Keratinocyte (primary cell): ENCODE data around the gene OSBPL1A. TPM values are rescaled to one million over a fixed set of nuclear protein-coding genes. Genes with fewer than 3 reads are reported as not detected.

Experiments used
- DNase-seq: peaks from one replicate; pipeline ENCODE4 v3.0.0-alpha.2; 2011; ENCODE audit warnings: low read depth, missing footprints, low spot score
- FAIRE-seq: peaks from 2 replicates; lab custom pipeline; 2011; peaks lifted over from hg19 to GRCh38; lab: Jason Lieb, UNC
- H2AFZ ChIP-seq: 2 replicates; pipeline ENCODE4 v1.6.0; 2012; ENCODE audit warnings: low read length, control low read depth, inconsistent platforms; ENCODE audit not compliant: control insufficient read depth
- H3K27ac ChIP-seq: 2 replicates; pipeline ENCODE4 v1.5.1; 2011; ENCODE audit warnings: low read length; ENCODE audit not compliant: control insufficient read depth, insufficient read depth
- H3K27me3 ChIP-seq: 3 replicates; pipeline ENCODE4 v1.6.0; 2011; ENCODE audit warnings: low read length; ENCODE audit not compliant: control insufficient read depth, insufficient read depth; ENCODE audit errors: extremely low read depth
- H3K36me3 ChIP-seq, 2 experiments: 2 replicates in 1 of 2; 3 replicates in 1 of 2; pipeline ENCODE4 v1.5.1; 2011; ENCODE audit warnings: low read length in 2 of 2, mild to moderate bottlenecking in 1 of 2; ENCODE audit not compliant: control insufficient read depth in 2 of 2, insufficient read depth in 2 of 2; ENCODE audit errors: extremely low read depth in 1 of 2
- H3K4me1 ChIP-seq: 3 replicates; pipeline ENCODE4 v1.5.1; 2011; ENCODE audit warnings: low read length; ENCODE audit not compliant: control insufficient read depth, insufficient read depth; ENCODE audit errors: extremely low read depth
- H3K4me2 ChIP-seq: 3 replicates; pipeline ENCODE4 v1.6.0; 2011; ENCODE audit warnings: low read depth, low read length; ENCODE audit not compliant: control insufficient read depth, insufficient read depth; ENCODE audit errors: extremely low read depth
- H3K4me3 ChIP-seq, 3 experiments: fragments of 200-600 bp in 1 of 3; sonication (generic) in 1 of 3; 2 replicates in 2 of 3; 3 replicates in 1 of 3; pipeline ENCODE4 v1.5.1; 2011 to 2016; ENCODE audit warnings: low read length in 3 of 3, mild to moderate bottlenecking in 3 of 3, control low read depth in 2 of 3, inconsistent platforms in 1 of 3, low read depth in 1 of 3, mixed read lengths in 1 of 3, mixed run types in 1 of 3, moderate library complexity in 1 of 3; ENCODE audit not compliant: control insufficient read depth in 2 of 3, insufficient read depth in 2 of 3; ENCODE audit errors: extremely low read depth in 1 of 3
- H3K79me2 ChIP-seq: 2 replicates; pipeline ENCODE4 v1.6.0; 2012; ENCODE audit warnings: low read length; ENCODE audit not compliant: control insufficient read depth, insufficient read depth
- H3K9ac ChIP-seq: 3 replicates; pipeline ENCODE4 v1.6.0; 2011; ENCODE audit warnings: low read length; ENCODE audit not compliant: control insufficient read depth, insufficient read depth; ENCODE audit errors: extremely low read depth
- H3K9me1 ChIP-seq: 3 replicates; pipeline ENCODE4 v1.6.0; 2011; ENCODE audit warnings: low read length; ENCODE audit not compliant: control insufficient read depth, insufficient read depth; ENCODE audit errors: extremely low read depth
- H3K9me3 ChIP-seq: 2 replicates; pipeline ENCODE4 v1.5.1; 2012; ENCODE audit warnings: low read depth, low read length; ENCODE audit not compliant: control insufficient read depth
- H4K20me1 ChIP-seq: 3 replicates; pipeline ENCODE4 v1.6.0; 2011; ENCODE audit warnings: low read length; ENCODE audit not compliant: control insufficient read depth, insufficient read depth; ENCODE audit errors: extremely low read depth
- CTCF ChIP-seq, 3 experiments: IDR thresholded peaks in 1 of 3; conservative IDR thresholded peaks in 1 of 3; optimal IDR thresholded peaks in 1 of 3; 2 replicates in 2 of 3; 3 replicates in 1 of 3; pipeline versions ENCODE3 to v1.5.1; 2011; ENCODE audit warnings: low read length in 3 of 3, mild to moderate bottlenecking in 3 of 3, moderate library complexity in 2 of 3, control low read depth in 1 of 3, inconsistent platforms in 1 of 3; ENCODE audit not compliant: insufficient read depth in 2 of 3; ENCODE audit errors: extremely low read depth in 1 of 3
- EZH2 ChIP-seq: IDR thresholded peaks from one replicate; pipeline ENCODE4 v1.6.1; 2012; ENCODE audit warnings: inconsistent platforms, mild to moderate bottlenecking, low read length, moderate library complexity
- dilution Hi-C: fragments of 300-500 bp; cut with MboI; formaldehyde crosslinking; loops from one replicate; pipeline ENCODE4 v1.7.0; 2020; ENCODE audit warnings: low sequenced_read_pairs; ENCODE audit not compliant: extremely low pct_ligation_motif_present
- polyA plus RNA-seq, 5 experiments: library from polyadenylated mRNA; depleted of rRNA in 3 of 5; stranded (reverse) in 3 of 5; stranded (forward) in 1 of 5; unstranded in 1 of 5; fragments of >200 nt; gene quantifications; 1 replicate in 1 of 5; 2 replicates in 3 of 5; 3 replicates in 1 of 5; pipeline versions ENCODE4 v1.2.1 to v1.2.3, GENCODE V29; 2011 to 2012; ENCODE audit warnings: missing spikeins in 2 of 5, low read depth in 1 of 5, low replicate concordance in 1 of 5

OSBPL1A gene
- polyA plus RNA-seq, 1 donor (not counting 4 experiments of a cell fraction or from before 2014, with no cell fraction given): 17.7 TPM

DNA sequence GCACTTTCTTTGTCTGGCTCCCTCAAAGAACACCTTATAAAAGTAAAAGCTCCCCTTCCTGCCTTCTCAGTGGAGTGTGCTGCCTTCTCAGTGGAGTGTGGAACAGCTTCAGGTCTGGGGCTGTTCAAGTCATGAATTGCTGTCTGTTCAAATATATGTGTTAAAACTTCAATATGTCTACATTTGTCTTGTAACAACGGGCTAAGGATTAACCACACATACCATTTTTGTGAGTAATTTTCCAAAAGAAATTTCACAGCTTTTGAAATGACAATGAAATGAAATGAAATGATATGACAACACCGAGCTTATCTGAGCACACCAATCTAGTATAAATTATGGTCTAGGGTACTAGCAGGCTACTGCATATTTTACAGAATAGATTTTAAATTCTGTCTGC is 215.8 kb downstream of the OSBPL1A start:
- TF ChIP-seq EZH2: no peak
- TF ChIP-seq CTCF (optimal IDR thresholded peaks at IDR 0.05 in 1 of 3, IDR thresholded peaks at IDR 0.05 in 1 of 3, conservative IDR thresholded peaks at IDR 0.05 in 1 of 3; ENCODE audit: extremely low read depth in 1 of 3, insufficient read depth in 2 of 3, low read length in 3 of 3): no peak
- Histone ChIP-seq H3K4me1 (peaks cover 17% of the 10 kb centered on the region), H4K20me1 (no peaks in the 10 kb centered on the region), H3K4me3 (peak overlapping the region in 1 of 3 experiments; percentile 24), H3K4me2 (peak overlapping the region; percentile 35), H3K9me1 (no peaks in the 10 kb centered on the region), H3K27ac (peak overlapping the region; percentile 61), H3K9me3 (no peaks in the 10 kb centered on the region), H3K27me3 (no peaks in the 10 kb centered on the region), H3K9ac (peak overlapping the region; percentile 34), H3K79me2 (no peaks in the 10 kb centered on the region), H3K36me3 (peaks cover 2 to 3% of the 10 kb centered on the region in 2 experiments), H2AFZ (peak overlapping the region; percentile 6)
- dilution Hi-C loops: no loop called here
- DNase-seq (no peak), FAIRE-seq (peak; percentile 69)

GRCh38 chr18:24180048-24180447 is 217.6 kb downstream of the OSBPL1A start:
- Histone ChIP-seq H3K4me1 (peaks cover 17% of the 10 kb centered on the region), H3K9me3 (no peaks in the 10 kb centered on the region), H3K4me2 (no peak overlapping the region), H3K27me3 (no peaks in the 10 kb centered on the region), H3K27ac (no peak overlapping the region), H3K9me1 (no peaks in the 10 kb centered on the region), H3K79me2 (no peaks in the 10 kb centered on the region), H3K4me3 (no peak overlapping the region), H4K20me1 (no peaks in the 10 kb centered on the region), H3K36me3 (peaks cover 2 to 3% of the 10 kb centered on the region in 2 experiments), H3K9ac (no peak overlapping the region), H2AFZ (no peak overlapping the region)
- DNase-seq: no peak
- no peak for TF ChIP-seq EZH2
- dilution Hi-C loops: no loop called here
- FAIRE-seq: no peak
